Natural killer cell (primary cell): ENCODE data around the gene CYP2R1. TPM values are rescaled to one million over a fixed set of nuclear protein-coding genes. Genes with fewer than 3 reads are reported as not detected.

Experiments used
- ATAC-seq, 3 donors: fragments of 150-1000 bp in 2 of 3; fragments of 200-7000 bp in 1 of 3; cut with Tn5 transposase; 1 replicate in 1 of 3; 2 replicates in 2 of 3; pipeline ENCODE4 v1.10.0; 2021; ENCODE audit warnings: mild to moderate bottlenecking in 2 of 3, moderate library complexity in 2 of 3
- DNase-seq, 2 donors: peaks; one replicate each; pipeline versions ENCODE4 v3.0.0 to v3.0.0-alpha.2; 2013 to 2021; ENCODE audit warnings: mixed read lengths in 1 of 2
- H3K27ac ChIP-seq: one replicate; pipeline ENCODE4 v1.5.1; 2013; ENCODE audit warnings: mild to moderate bottlenecking, low read length
- H3K27me3 ChIP-seq: one replicate; pipeline ENCODE4 v1.6.1; 2013; ENCODE audit warnings: low read length; ENCODE audit not compliant: control insufficient read depth, insufficient read depth
- H3K36me3 ChIP-seq: one replicate; pipeline ENCODE4 v1.6.1; 2013; ENCODE audit warnings: low read length; ENCODE audit not compliant: control insufficient read depth, insufficient read depth
- H3K4me1 ChIP-seq: one replicate; pipeline ENCODE4 v1.6.1; 2013; ENCODE audit warnings: low read length; ENCODE audit not compliant: control insufficient read depth, insufficient read depth
- H3K4me3 ChIP-seq: one replicate; pipeline ENCODE4 v1.5.1; 2013; ENCODE audit warnings: low read length
- H3K9me3 ChIP-seq: one replicate; pipeline ENCODE4 v1.6.1; 2013; ENCODE audit warnings: low read length; ENCODE audit not compliant: control insufficient read depth, insufficient read depth
- H3K27ac Mint-ChIP-seq, 2 donors: one replicate each; pipeline ENCODE4 v1.8.0; 2022; ENCODE audit warnings: mild to moderate bottlenecking in 2 of 2, mixed read lengths in 2 of 2, moderate library complexity in 1 of 2
- H3K27me3 Mint-ChIP-seq, 2 donors: one replicate each; pipeline ENCODE4 v1.8.0; 2022; ENCODE audit warnings: low read depth in 2 of 2, mixed read lengths in 2 of 2
- H3K36me3 Mint-ChIP-seq: one replicate; pipeline ENCODE4 v1.8.0; 2022; ENCODE audit warnings: mixed read lengths
- H3K4me1 Mint-ChIP-seq, 2 donors: one replicate each; pipeline ENCODE4 v1.8.0; 2022; ENCODE audit warnings: mixed read lengths in 2 of 2
- H3K4me3 Mint-ChIP-seq: one replicate; pipeline ENCODE4 v1.8.0; 2022; ENCODE audit warnings: mild to moderate bottlenecking, moderate library complexity, mixed read lengths
- H3K9me3 Mint-ChIP-seq, 2 donors: one replicate each; pipeline ENCODE4 v1.8.0; 2022; ENCODE audit warnings: mixed read lengths in 2 of 2
- CTCF ChIP-seq: fragments of 200-600 bp; IDR thresholded peaks from one replicate; pipeline ENCODE4 v1.8.0; 2022; ENCODE audit warnings: antibody characterized with exemption
- WGBS: methylation state at CpG from one replicate; pipeline ENCODE4 v1.1.7; 2013; ENCODE audit warnings: missing lambda C conversion rate; ENCODE audit not compliant: insufficient coverage; 5-methylcytosine and 5-hydroxymethylcytosine counted together
- intact Hi-C: fragments of 100-400 bp; cut with micrococcal nuclease; formaldehyde crosslinking; loops from one replicate; pipeline ENCODE4 v1.14.2; 2022
- total RNA-seq, 4 donors: library from RNA; stranded (reverse); fragments of 120-200 nt in 1 of 4; gene quantifications; one replicate each; pipeline versions ENCODE4 v1.2.3 to v1.2.4, GENCODE V29; 2013 to 2022

Gene CYP2R1
- total RNA-seq, 3 donors from 2014 or later (not counting 1 experiment from before 2014, with no cell fraction given), result 14.9 to 20.3 (median 16.2) TPM

- no peak overlapping the region for H3K4me3 Mint-ChIP-seq
- peaks cover 37 to 38% of the 10 kb centered on the region in 2 donors for H3K4me1 Mint-ChIP-seq
- no peaks in the 10 kb centered on the region for H3K27me3 ChIP-seq
- no peak overlapping the region for H3K27ac ChIP-seq
- H3K27me3 Mint-ChIP-seq, result peaks cover 0 to 16% of the 10 kb centered on the region in 2 donors
- no peaks in the 10 kb centered on the region for H3K36me3 Mint-ChIP-seq
- no peak overlapping the region for H3K4me3 ChIP-seq
- DNase-seq (peak; percentile 86 to 92), ATAC-seq (peak; percentile 63 to 80 (median 66))
- intact Hi-C loops, result loop anchor here (1.0 to 5.0 kb wide), 5 partner anchors 100 to 370 kb away; no protein-coding TSS in a partner anchor
- TF ChIP-seq CTCF, result peak; percentile 94
- H3K9me3 ChIP-seq, result no peaks in the 10 kb centered on the region
- 44% methylated on average over 13 of the region's 13 CpGs for WGBS
- no peaks in the 10 kb centered on the region for H3K9me3 Mint-ChIP-seq
- no peaks in the 10 kb centered on the region for H3K36me3 ChIP-seq
- peaks cover 28% of the 10 kb centered on the region for H3K4me1 ChIP-seq
- H3K27ac Mint-ChIP-seq, result peak overlapping the region in 1 of 2 donors; percentile 80
These were observed 15.6 kb upstream of the CYP2R1 start for GRCh38 chr11:14907411-14908213.

DNA sequence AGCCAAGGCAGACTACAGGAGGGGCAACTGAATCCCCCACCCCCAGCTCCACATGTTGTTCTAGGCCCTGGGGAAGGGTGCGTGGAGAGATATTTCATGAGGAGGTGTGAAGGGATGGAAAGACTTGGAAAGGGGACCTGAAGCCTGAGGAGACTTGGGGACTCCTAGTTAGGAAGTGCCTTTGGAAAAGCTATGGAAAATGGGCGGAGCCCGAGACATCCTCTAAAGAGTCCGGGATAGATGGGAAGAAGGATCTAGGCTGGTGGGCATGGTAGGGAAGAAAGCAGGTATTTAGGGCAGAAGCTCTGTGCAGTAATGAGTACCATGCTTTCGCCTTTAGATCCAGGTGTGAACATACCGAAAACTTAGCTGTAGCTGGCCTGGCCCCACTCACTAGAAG is 15.0 kb upstream of the CYP2R1 start:
- DNase-seq, result peak in 1 of 2 donors; percentile 14
- Mint-ChIP-seq H3K4me1 (peaks cover 37 to 38% of the 10 kb centered on the region in 2 donors), H3K27ac (peak overlapping the region in 1 of 2 donors; percentile 92), H3K4me3 (peak overlapping the region; percentile 35), H3K36me3 (no peaks in the 10 kb centered on the region), H3K27me3 (peaks cover 0 to 10% of the 10 kb centered on the region in 2 donors), H3K9me3 (no peaks in the 10 kb centered on the region)
- Histone ChIP-seq H3K9me3 (no peaks in the 10 kb centered on the region), H3K27me3 (no peaks in the 10 kb centered on the region), H3K27ac (no peak overlapping the region), H3K4me1 (peaks cover 28% of the 10 kb centered on the region), H3K4me3 (no peak overlapping the region), H3K36me3 (no peaks in the 10 kb centered on the region)
- intact Hi-C loops, result loop anchor here (1.0 to 5.0 kb wide), 3 partner anchors 100 to 370 kb away; no protein-coding TSS in a partner anchor
- no peak for ATAC-seq
- TF ChIP-seq CTCF, result no peak
- 96% methylated on average over 6 of the region's 6 CpGs for WGBS

DNA sequence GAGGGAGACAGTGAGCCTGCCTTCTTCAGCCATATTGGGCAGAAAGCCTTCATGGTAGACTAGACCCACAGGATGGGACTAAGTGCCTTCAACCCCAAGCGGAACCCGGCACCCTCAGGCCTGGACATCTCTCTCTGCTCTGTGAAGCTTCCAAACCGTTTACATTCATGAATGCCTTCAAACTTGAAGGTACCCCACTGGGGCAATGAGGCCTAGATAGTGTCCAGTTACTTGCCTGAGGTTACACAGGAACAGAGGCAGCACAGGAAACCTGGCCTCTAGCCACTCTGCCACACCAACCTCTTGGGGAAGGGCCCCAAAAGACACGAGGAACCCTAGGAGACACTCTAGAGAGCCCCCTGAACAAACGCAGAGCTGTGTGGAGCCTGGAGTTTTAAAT is 14.5 kb upstream of the CYP2R1 start:
- Mint-ChIP-seq H3K9me3 (no peaks in the 10 kb centered on the region), H3K36me3 (no peaks in the 10 kb centered on the region), H3K27ac (peak overlapping the region; percentile 74 to 92), H3K27me3 (peaks cover 0 to 5% of the 10 kb centered on the region in 2 donors), H3K4me3 (peak overlapping the region; percentile 50), H3K4me1 (peaks cover 37 to 38% of the 10 kb centered on the region in 2 donors)
- TF ChIP-seq CTCF, result no peak
- H3K4me1 ChIP-seq, result peaks cover 28% of the 10 kb centered on the region
- H3K4me3 ChIP-seq, result no peak overlapping the region
- 81% methylated on average over 5 of the region's 5 CpGs for WGBS
- no peak for ATAC-seq
- DNase-seq, result no peak
- no peaks in the 10 kb centered on the region for H3K27me3 ChIP-seq
- no peaks in the 10 kb centered on the region for H3K36me3 ChIP-seq
- intact Hi-C loops, result loop anchor here (5.0 kb wide), 1 partner anchor 101 kb away; no protein-coding TSS in a partner anchor
- no peak overlapping the region for H3K27ac ChIP-seq
- H3K9me3 ChIP-seq, result no peaks in the 10 kb centered on the region
